ENCODE results near the gene RASA3.

Gene RASA3

GRCh38 chr13:114015111-114015968 lies 117.1 kb downstream of the RASA3 start:
- no peak for TF ChIP-seq Cebpa-rat (IDR thresholded peaks at IDR 0.05)
- Histone ChIP-seq H3K27me3 (no peaks in the 10 kb centered on the region), H4K20me1 (peaks cover 40% of the 10 kb centered on the region), H3K4me3 (no peak overlapping the region), H3K4me2 (no peak overlapping the region), H3K9ac (no peak overlapping the region), H3K36me3 (peaks cover 90% of the 10 kb centered on the region), H3K9me3 (no peaks in the 10 kb centered on the region), H3K27ac (no peak overlapping the region), H3K4me1 (peaks cover 15% of the 10 kb centered on the region)

GRCh38 chr13:114013952-114014629 lies 118.3 kb downstream of the RASA3 start:
- Histone ChIP-seq H4K20me1 (peaks cover 35% of the 10 kb centered on the region; the same call in 1 of the 2 replicates), H3K4me2 (no peak overlapping the region), H3K4me3 (no peak overlapping the region), H3K36me3 (peaks cover 93% of the 10 kb centered on the region), H3K27me3 (no peaks in the 10 kb centered on the region), H3K27ac (no peak overlapping the region), H3K9ac (no peak overlapping the region), H3K9me3 (no peaks in the 10 kb centered on the region), H3K4me1 (peaks cover 15% of the 10 kb centered on the region)
- no peak for TF ChIP-seq Cebpa-rat (IDR thresholded peaks at IDR 0.05)

- no peaks in the 10 kb centered on the region for H3K9me3 ChIP-seq
- H4K20me1 ChIP-seq = peaks cover 27% of the 10 kb centered on the region; the same call in 1 of the 2 replicates
- H3K4me2 ChIP-seq = no peak overlapping the region
- peaks cover 12% of the 10 kb centered on the region for H3K4me1 ChIP-seq
- no peaks in the 10 kb centered on the region for H3K27me3 ChIP-seq
- no peak for TF ChIP-seq Cebpa-rat (IDR thresholded peaks at IDR 0.05)
- H3K36me3 ChIP-seq = peaks cover 90% of the 10 kb centered on the region
- H3K9ac ChIP-seq = no peak overlapping the region
- no peak overlapping the region for H3K4me3 ChIP-seq
- H3K27ac ChIP-seq = no peak overlapping the region
These were observed 119.1 kb downstream of the RASA3 start for GRCh38 chr13:114013336-114013735.

- no peaks in the 10 kb centered on the region for H3K9me3 ChIP-seq
- H3K4me1 ChIP-seq = peaks cover 8% of the 10 kb centered on the region
- H3K4me3 ChIP-seq = no peak overlapping the region
- no peak overlapping the region for H3K9ac ChIP-seq
- TF ChIP-seq Cebpa-rat (IDR thresholded peaks at IDR 0.05) = no peak
- H3K4me2 ChIP-seq = no peak overlapping the region
- peaks cover 86% of the 10 kb centered on the region for H3K36me3 ChIP-seq
- H3K27ac ChIP-seq = no peak overlapping the region
- H3K27me3 ChIP-seq = no peaks in the 10 kb centered on the region
- H4K20me1 ChIP-seq = peaks cover 24% of the 10 kb centered on the region; the same call in 1 of the 2 replicates
These were observed 119.5 kb downstream of the RASA3 start for GRCh38 chr13:114012921-114013320.

GRCh38 chr13:114012141-114012540 lies 120.3 kb downstream of the RASA3 start:
- Histone ChIP-seq H3K4me2 (no peak overlapping the region), H3K36me3 (peaks cover 82% of the 10 kb centered on the region), H3K4me3 (no peak overlapping the region), H3K27ac (no peak overlapping the region), H3K9me3 (no peaks in the 10 kb centered on the region), H3K9ac (no peak overlapping the region), H3K27me3 (no peaks in the 10 kb centered on the region), H4K20me1 (0 out of 2 replicates have a peak, but pooled peaks cover 16% of the 10 kb centered on the region), H3K4me1 (no peaks in the 10 kb centered on the region; the same call in 1 of the 2 replicates)
- TF ChIP-seq Cebpa-rat (IDR thresholded peaks at IDR 0.05) = no peak

- Histone ChIP-seq H3K36me3 (peaks cover 73% of the 10 kb centered on the region), H3K9ac (no peak overlapping the region), H3K4me3 (no peak overlapping the region), H3K4me1 (no peaks in the 10 kb centered on the region), H3K9me3 (no peaks in the 10 kb centered on the region), H3K4me2 (no peak overlapping the region), H3K27me3 (no peaks in the 10 kb centered on the region), H4K20me1 (0 out of 2 replicates have a peak, but pooled peaks cover 15% of the 10 kb centered on the region), H3K27ac (no peak overlapping the region)
- TF ChIP-seq Cebpa-rat (IDR thresholded peaks at IDR 0.05) = no peak
These were observed 121.2 kb downstream of the RASA3 start for GRCh38 chr13:114011226-114011625.

- Histone ChIP-seq H3K9ac (no peak overlapping the region), H3K4me1 (no peaks in the 10 kb centered on the region), H3K4me3 (no peak overlapping the region), H3K36me3 (peaks cover 66% of the 10 kb centered on the region), H3K9me3 (no peaks in the 10 kb centered on the region), H3K27ac (no peak overlapping the region), H3K4me2 (no peak overlapping the region), H3K27me3 (no peaks in the 10 kb centered on the region), H4K20me1 (0 out of 2 replicates have a peak, but pooled peaks cover 15% of the 10 kb centered on the region)
- no peak for TF ChIP-seq Cebpa-rat (IDR thresholded peaks at IDR 0.05)
These were observed 121.9 kb downstream of the RASA3 start for GRCh38 chr13:114010401-114011101.

GRCh38 chr13:114009590-114010400 lies 122.6 kb downstream of the RASA3 start:
- Histone ChIP-seq H3K9ac (no peak overlapping the region), H3K36me3 (peaks cover 66% of the 10 kb centered on the region), H3K27ac (no peak overlapping the region), H3K4me2 (no peak overlapping the region), H3K27me3 (no peaks in the 10 kb centered on the region), H3K4me3 (no peak overlapping the region), H3K9me3 (no peaks in the 10 kb centered on the region), H4K20me1 (peaks cover 15% of the 10 kb centered on the region; the same call in 1 of the 2 replicates), H3K4me1 (no peaks in the 10 kb centered on the region)
- TF ChIP-seq Cebpa-rat (IDR thresholded peaks at IDR 0.05) = no peak
